AG04449 (cell line): ENCODE measurements around the gene SMARCA1.

Experiments used
- CTCF ChIA-PET: fragments of 350-600 bp; formaldehyde crosslinking; extraction: SDS; loops from one replicate; lab custom pipeline; 2021; ENCODE audit warnings: antibody characterized with exemption; lab: Yijun Ruan, JAX
- POLR2A ChIA-PET: fragments of 400-600, 350-600 bp; formaldehyde crosslinking; extraction: SDS; loops from one replicate; lab custom pipeline; 2020; ENCODE audit warnings: antibody characterized with exemption, inconsistent platforms; lab: Yijun Ruan, JAX
- DNase-seq: peaks from one replicate; pipeline ENCODE4 v3.0.0-alpha.2; 2010; ENCODE audit warnings: low read depth, low spot score
- H3K4me3 ChIP-seq: 2 replicates; pipeline ENCODE4 v1.5.1; 2011; ENCODE audit warnings: low read depth, mild to moderate bottlenecking, control low read depth, low read length
- CTCF ChIP-seq: IDR thresholded peaks from one replicate; pipeline ENCODE4 v1.5.1; 2011; ENCODE audit warnings: mild to moderate bottlenecking, moderate library complexity, low read length, control low read depth, inconsistent platforms; ENCODE audit not compliant: insufficient read depth; ENCODE audit errors: missing control alignments

The SMARCA1 gene

GRCh38 chrX:129427267-129427666 is 96.0 kb downstream of the SMARCA1 start:
- ChIA-PET CTCF (no interaction called here), POLR2A (no interaction called here)
- H3K4me3 ChIP-seq, result no peak overlapping the region
- no peak for DNase-seq
- no peak for TF ChIP-seq CTCF

- CTCF ChIA-PET, result no interaction called here
- no peak overlapping the region for H3K4me3 ChIP-seq
- DNase-seq, result no peak
- POLR2A ChIA-PET, result no interaction called here
- TF ChIP-seq CTCF, result no peak
Measured at GRCh38 chrX:129423191-129423590, 100.1 kb downstream of the SMARCA1 start.

- DNase-seq, result no peak
- ChIA-PET CTCF (no interaction called here), POLR2A (no interaction called here)
- H3K4me3 ChIP-seq, result no peak overlapping the region
- TF ChIP-seq CTCF, result no peak
Measured at GRCh38 chrX:129404670-129405008, 118.7 kb downstream of the SMARCA1 start.

GRCh38 chrX:129403974-129404669 is 119.2 kb downstream of the SMARCA1 start:
- H3K4me3 ChIP-seq, result no peak overlapping the region
- ChIA-PET POLR2A (no interaction called here), CTCF (no interaction called here)
- TF ChIP-seq CTCF, result no peak
- no peak for DNase-seq
